ENCODE measurements around the gene IGFLR1.
A peak's percentile ranks its signal among the peaks of the same experiment; 100 is the strongest.

IGFLR1 gene

GRCh38 chr19:35745328-35746086 lies 3.3 kb upstream of the IGFLR1 start, which contains the start of the genes PSENEN and U2AF1L4:
Gene PSENEN (plus strand): TSS chr19:35745651. CDS start chr19:35745931, 280 bp downstream.
Gene U2AF1L4 (minus strand): TSS chr19:35745418. CDS start chr19:35745391, 27 bp downstream.
- Histone ChIP-seq H4K8ac (ENCODE audit: low read depth, low read length) (peak within 1 kb of the TSS; percentile 94), H2BK12ac (ENCODE audit: low read length) (no peak within 1 kb of the TSS), H3K27ac (ENCODE audit: low read depth, low read length) (peak within 1 kb of the TSS; percentile 91), H3K4me1 (ENCODE audit: control insufficient read depth in 1 of 2, insufficient read depth in 2 of 2, low read length in 2 of 2) (peaks cover 13 to 24% of the 10 kb centered on the region in 2 experiments), H2AK5ac (ENCODE audit: low read length) (peak within 1 kb of the TSS; percentile 91), H4K91ac (ENCODE audit: low read depth, low read length) (peak within 1 kb of the TSS; percentile 96), H3K36me3 (ENCODE audit: control insufficient read depth in 1 of 2, insufficient read depth in 2 of 2, low read length in 2 of 2) (peaks cover 3 to 5% of the 10 kb centered on the region in 2 experiments), H2BK120ac (ENCODE audit: insufficient read depth, low read length, poor library complexity) (peak within 1 kb of the TSS; percentile 91), H3K9me3 (ENCODE audit: insufficient read depth, low read depth, low read length) (peaks cover 3% of the 10 kb centered on the region), H3K79me2 (ENCODE audit: control insufficient read depth, insufficient read depth, low read length, poor library complexity) (peaks cover 11% of the 10 kb centered on the region), H3K9ac (ENCODE audit: low read length) (peak within 1 kb of the TSS; percentile 90), H2BK5ac (ENCODE audit: low read depth, low read length, poor library complexity) (peak within 1 kb of the TSS; percentile 94), H3K4me2 (ENCODE audit: low read length) (peak within 1 kb of the TSS; percentile 98), H3K23ac (ENCODE audit: low read length) (no peak within 1 kb of the TSS), H3K4me3 (ENCODE audit: low read depth, low read length) (peak within 1 kb of the TSS; percentile 86), H4K12ac (ENCODE audit: low read depth, low read length) (peak within 1 kb of the TSS; percentile 85), H3K79me1 (ENCODE audit: low read length) (peaks cover 13% of the 10 kb centered on the region), H2AFZ (ENCODE audit: insufficient read depth, low read length, poor library complexity) (peak within 1 kb of the TSS; percentile 50), H3K27me3 (ENCODE audit: insufficient read depth, low read length) (no peaks in the 10 kb centered on the region), H3K14ac (ENCODE audit: low read length) (peak within 1 kb of the TSS; percentile 88), H3K18ac (ENCODE audit: low read length) (peak within 1 kb of the TSS; percentile 56), H3K4ac (ENCODE audit: low read depth, low read length) (peak within 1 kb of the TSS; percentile 61)
- peak; percentile 100 for DNase-seq
- WGBS (ENCODE audit: extremely low coverage, insufficient coverage, insufficient read length), result no CpG with 5 or more reads among the region's 40 CpGs

DNA sequence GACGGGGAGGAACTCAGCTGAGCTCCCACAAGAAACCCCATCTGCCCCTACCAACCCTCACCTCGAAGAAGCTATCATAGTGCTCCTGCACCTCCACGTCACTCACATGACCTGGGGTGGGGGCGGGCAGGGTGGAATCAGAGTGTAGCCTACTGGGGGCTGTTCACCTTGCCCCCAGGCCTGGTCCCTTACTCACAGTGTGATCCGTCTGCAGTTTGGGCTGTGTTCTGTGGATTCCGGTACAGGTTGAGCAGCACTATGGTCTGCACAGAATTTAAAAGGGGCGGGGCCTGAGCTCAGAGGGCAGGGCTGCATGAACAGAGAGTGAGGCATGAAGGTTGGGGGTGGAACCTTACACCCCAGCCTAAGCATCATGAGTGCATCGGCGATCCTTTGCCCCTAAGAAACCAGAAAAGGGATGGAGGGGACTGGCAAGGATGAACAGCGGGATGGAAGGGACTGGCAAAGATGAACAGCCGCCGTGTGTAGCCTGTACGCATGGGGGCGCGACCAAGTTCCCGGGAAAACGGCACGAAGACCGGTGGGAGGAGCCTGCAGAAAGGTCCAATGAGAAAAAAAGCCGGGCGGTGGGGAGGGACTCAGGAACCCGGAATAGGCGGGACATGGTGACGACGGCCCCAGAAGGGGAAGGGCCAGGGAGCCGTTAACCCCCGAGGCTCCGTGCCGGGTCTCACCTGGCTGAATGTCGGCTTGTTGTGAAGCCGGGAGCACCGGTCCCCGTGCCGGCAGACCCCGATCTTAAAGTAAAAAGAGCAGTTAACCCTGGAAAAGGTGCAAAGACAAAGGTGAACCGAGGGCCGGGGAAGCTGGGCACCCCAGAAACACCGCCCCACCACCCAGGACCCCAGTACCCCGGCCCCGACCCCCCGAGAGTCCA lies 2.4 kb upstream of the IGFLR1 start:
- H3K9me3 ChIP-seq (ENCODE audit: insufficient read depth, low read depth, low read length), result peaks cover 3% of the 10 kb centered on the region
- H2BK12ac ChIP-seq (ENCODE audit: low read length), result no peak overlapping the region
- H3K23ac ChIP-seq (ENCODE audit: low read length), result no peak overlapping the region
- peak overlapping the region; percentile 96 for H4K91ac ChIP-seq (ENCODE audit: low read depth, low read length)
- peak overlapping the region; percentile 56 for H3K18ac ChIP-seq (ENCODE audit: low read length)
- peak overlapping the region; percentile 69 for H3K4me2 ChIP-seq (ENCODE audit: low read length)
- no peaks in the 10 kb centered on the region for H3K27me3 ChIP-seq (ENCODE audit: insufficient read depth, low read length)
- H3K14ac ChIP-seq (ENCODE audit: low read length), result peak overlapping the region; percentile 88
- peaks cover 10% of the 10 kb centered on the region for H3K79me2 ChIP-seq (ENCODE audit: control insufficient read depth, insufficient read depth, low read length, poor library complexity)
- peak overlapping the region; percentile 42 for H2AFZ ChIP-seq (ENCODE audit: insufficient read depth, low read length, poor library complexity)
- H3K4me3 ChIP-seq (ENCODE audit: low read depth, low read length), result peak overlapping the region; percentile 86
- peaks cover 13 to 24% of the 10 kb centered on the region in 2 experiments for H3K4me1 ChIP-seq (ENCODE audit: control insufficient read depth in 1 of 2, insufficient read depth in 2 of 2, low read length in 2 of 2)
- peak overlapping the region; percentile 94 for H4K8ac ChIP-seq (ENCODE audit: low read depth, low read length)
- H3K36me3 ChIP-seq (ENCODE audit: control insufficient read depth in 1 of 2, insufficient read depth in 2 of 2, low read length in 2 of 2), result peaks cover 3 to 5% of the 10 kb centered on the region in 2 experiments
- H3K9ac ChIP-seq (ENCODE audit: low read length), result peak overlapping the region; percentile 90
- peak; percentile 97 to 98 for DNase-seq
- peak overlapping the region; percentile 85 for H4K12ac ChIP-seq (ENCODE audit: low read depth, low read length)
- H3K27ac ChIP-seq (ENCODE audit: low read depth, low read length), result peak overlapping the region; percentile 91
- H2BK120ac ChIP-seq (ENCODE audit: insufficient read depth, low read length, poor library complexity), result peak overlapping the region; percentile 91
- peak overlapping the region; percentile 94 for H2BK5ac ChIP-seq (ENCODE audit: low read depth, low read length, poor library complexity)
- peaks cover 10% of the 10 kb centered on the region for H3K79me1 ChIP-seq (ENCODE audit: low read length)
- peak overlapping the region; percentile 61 for H3K4ac ChIP-seq (ENCODE audit: low read depth, low read length)
- WGBS (ENCODE audit: extremely low coverage, insufficient coverage, insufficient read length), result no CpG with 5 or more reads among the region's 41 CpGs
- no peak overlapping the region for H2AK5ac ChIP-seq (ENCODE audit: low read length)

DNA sequence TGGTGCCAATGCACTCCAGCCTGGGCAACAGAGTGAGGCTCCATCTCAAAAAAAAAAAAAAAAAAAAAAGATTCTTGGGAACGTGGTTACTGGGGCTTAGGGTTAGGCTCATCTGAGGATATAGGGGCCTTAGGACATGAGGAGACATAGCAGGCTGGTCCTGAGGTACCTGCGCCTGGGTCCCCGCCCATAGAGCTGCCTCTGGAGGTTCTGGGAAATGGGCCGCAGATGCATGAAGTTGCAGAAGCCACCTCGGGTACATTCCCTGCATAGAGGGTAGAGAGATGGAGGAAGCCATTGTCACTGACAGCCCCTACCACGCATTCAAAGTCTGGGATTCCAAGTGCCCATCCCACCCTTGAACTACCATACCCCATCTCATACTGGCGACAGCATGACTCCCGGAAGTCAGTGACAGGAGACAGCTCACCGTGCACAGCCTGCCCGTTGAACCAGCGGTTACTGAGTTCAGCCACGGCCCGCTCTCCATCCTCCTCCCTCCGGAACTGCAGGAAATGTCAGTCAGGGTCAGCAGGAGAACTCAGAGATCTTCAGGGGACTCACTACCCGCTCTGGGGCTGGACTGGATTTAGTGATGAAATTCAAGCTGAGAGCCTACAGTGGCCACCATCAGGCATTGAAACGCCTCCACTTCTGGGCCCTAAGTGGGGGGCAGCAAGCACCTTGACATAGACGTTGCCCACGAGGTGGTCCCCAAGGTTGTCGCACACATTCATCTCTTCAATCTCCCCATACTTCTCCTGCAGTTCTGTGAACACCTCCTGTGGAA lies 1.6 kb upstream of the IGFLR1 start:
- no peak overlapping the region for H2AK5ac ChIP-seq (ENCODE audit: low read length)
- H4K8ac ChIP-seq (ENCODE audit: low read depth, low read length), result no peak overlapping the region
- peaks cover 7% of the 10 kb centered on the region for H3K79me2 ChIP-seq (ENCODE audit: control insufficient read depth, insufficient read depth, low read length, poor library complexity)
- no peak for DNase-seq
- H3K4me3 ChIP-seq (ENCODE audit: low read depth, low read length), result no peak overlapping the region
- H2BK120ac ChIP-seq (ENCODE audit: insufficient read depth, low read length, poor library complexity), result no peak overlapping the region
- peaks cover 6 to 7% of the 10 kb centered on the region in 2 experiments for H3K36me3 ChIP-seq (ENCODE audit: control insufficient read depth in 1 of 2, insufficient read depth in 2 of 2, low read length in 2 of 2)
- peaks cover 10% of the 10 kb centered on the region for H3K79me1 ChIP-seq (ENCODE audit: low read length)
- no peak overlapping the region for H3K9ac ChIP-seq (ENCODE audit: low read length)
- no peak overlapping the region for H3K18ac ChIP-seq (ENCODE audit: low read length)
- no peak overlapping the region for H3K14ac ChIP-seq (ENCODE audit: low read length)
- no peak overlapping the region for H4K91ac ChIP-seq (ENCODE audit: low read depth, low read length)
- no peak overlapping the region for H2BK5ac ChIP-seq (ENCODE audit: low read depth, low read length, poor library complexity)
- peak overlapping the region; percentile 69 for H3K4me2 ChIP-seq (ENCODE audit: low read length)
- H3K27ac ChIP-seq (ENCODE audit: low read depth, low read length), result no peak overlapping the region
- no peaks in the 10 kb centered on the region for H3K27me3 ChIP-seq (ENCODE audit: insufficient read depth, low read length)
- no peak overlapping the region for H3K23ac ChIP-seq (ENCODE audit: low read length)
- peaks cover 3% of the 10 kb centered on the region for H3K9me3 ChIP-seq (ENCODE audit: insufficient read depth, low read depth, low read length)
- no CpG with 5 or more reads among the region's 19 CpGs for WGBS (ENCODE audit: extremely low coverage, insufficient coverage, insufficient read length)
- H3K4ac ChIP-seq (ENCODE audit: low read depth, low read length), result no peak overlapping the region
- H2AFZ ChIP-seq (ENCODE audit: insufficient read depth, low read length, poor library complexity), result no peak overlapping the region
- H2BK12ac ChIP-seq (ENCODE audit: low read length), result no peak overlapping the region
- H3K4me1 ChIP-seq (ENCODE audit: control insufficient read depth in 1 of 2, insufficient read depth in 2 of 2, low read length in 2 of 2), result peaks cover 14 to 20% of the 10 kb centered on the region in 2 experiments
- no peak overlapping the region for H4K12ac ChIP-seq (ENCODE audit: low read depth, low read length)

- H2BK5ac ChIP-seq (ENCODE audit: low read depth, low read length, poor library complexity), result no peak overlapping the region
- H4K91ac ChIP-seq (ENCODE audit: low read depth, low read length), result peak overlapping the region; percentile 29
- H3K27me3 ChIP-seq (ENCODE audit: insufficient read depth, low read length), result no peaks in the 10 kb centered on the region
- H3K36me3 ChIP-seq (ENCODE audit: control insufficient read depth in 1 of 2, insufficient read depth in 2 of 2, low read length in 2 of 2), result peaks cover 32 to 34% of the 10 kb centered on the region in 2 experiments
- no peak overlapping the region for H3K23ac ChIP-seq (ENCODE audit: low read length)
- H3K4me3 ChIP-seq (ENCODE audit: low read depth, low read length), result peak overlapping the region; percentile 68
- H2AK5ac ChIP-seq (ENCODE audit: low read length), result no peak overlapping the region
- H3K4me2 ChIP-seq (ENCODE audit: low read length), result peak overlapping the region; percentile 90
- H2BK120ac ChIP-seq (ENCODE audit: insufficient read depth, low read length, poor library complexity), result no peak overlapping the region
- H2BK12ac ChIP-seq (ENCODE audit: low read length), result no peak overlapping the region
- peaks cover 6% of the 10 kb centered on the region for H3K79me1 ChIP-seq (ENCODE audit: low read length)
- H4K8ac ChIP-seq (ENCODE audit: low read depth, low read length), result peak overlapping the region; percentile 83
- peaks cover 3% of the 10 kb centered on the region for H3K9me3 ChIP-seq (ENCODE audit: insufficient read depth, low read depth, low read length)
- no peak overlapping the region for H3K4ac ChIP-seq (ENCODE audit: low read depth, low read length)
- H3K9ac ChIP-seq (ENCODE audit: low read length), result peak overlapping the region; percentile 11
- peak overlapping the region; percentile 18 for H2AFZ ChIP-seq (ENCODE audit: insufficient read depth, low read length, poor library complexity)
- H3K14ac ChIP-seq (ENCODE audit: low read length), result peak overlapping the region; percentile 26
- no CpG with 5 or more reads among the region's 12 CpGs for WGBS (ENCODE audit: extremely low coverage, insufficient coverage, insufficient read length)
- peaks cover 3% of the 10 kb centered on the region for H3K79me2 ChIP-seq (ENCODE audit: control insufficient read depth, insufficient read depth, low read length, poor library complexity)
- peak overlapping the region; percentile 87 for H3K27ac ChIP-seq (ENCODE audit: low read depth, low read length)
- no peak overlapping the region for H4K12ac ChIP-seq (ENCODE audit: low read depth, low read length)
- DNase-seq, result no peak
- no peak overlapping the region for H3K18ac ChIP-seq (ENCODE audit: low read length)
- H3K4me1 ChIP-seq (ENCODE audit: control insufficient read depth in 1 of 2, insufficient read depth in 2 of 2, low read length in 2 of 2), result peaks cover 9 to 15% of the 10 kb centered on the region in 2 experiments
Measured at GRCh38 chr19:35741203-35741515, 1.1 kb downstream of the IGFLR1 start.

Measured in trophoblast cell (in vitro differentiated cells and primary cell).